Psoas muscle (tissue), 8 donors: ENCODE data around the gene TBXA2R. TPM values are rescaled to one million over a fixed set of nuclear protein-coding genes. Genes with fewer than 3 reads are reported as not detected.

Experiments used
- ATAC-seq, 4 donors: fragments of 200-7000 bp; cut with Tn5 transposase; one replicate each; pipeline ENCODE4 v1.9.1; 2020; ENCODE audit warnings: moderate library complexity in 3 of 4, mild to moderate bottlenecking in 2 of 4
- DNase-seq, 2 donors: peaks; one replicate each; pipeline ENCODE4 v3.0.0-alpha.2; 2020
- H3K27ac ChIP-seq: fragments of 200-600 bp; one replicate; pipeline ENCODE4 v1.8.0; 2022
- H3K27me3 ChIP-seq, 3 donors: fragments of 200-600 bp in 1 of 3; one replicate each; pipeline versions ENCODE4 v1.6.1 to v1.8.0; 2013 to 2022; ENCODE audit warnings: low read length in 2 of 3, mild to moderate bottlenecking in 2 of 3, moderate library complexity in 1 of 3; ENCODE audit not compliant: insufficient read depth in 3 of 3
- H3K36me3 ChIP-seq, 2 donors: fragments of 200-600 bp in 1 of 2; one replicate each; pipeline versions ENCODE4 v1.6.1 to v1.8.0; 2013 to 2022; ENCODE audit warnings: low read depth in 1 of 2, mild to moderate bottlenecking in 1 of 2, moderate library complexity in 1 of 2; ENCODE audit not compliant: insufficient read depth in 1 of 2
- H3K4me1 ChIP-seq: fragments of 200-600 bp; one replicate; pipeline ENCODE4 v1.8.0; 2022
- H3K4me3 ChIP-seq: fragments of 200-600 bp; one replicate; pipeline ENCODE4 v1.8.0; 2022; ENCODE audit warnings: mild to moderate bottlenecking
- H3K9me3 ChIP-seq: fragments of 200-600 bp; one replicate; pipeline ENCODE4 v1.8.0; 2022
- CTCF ChIP-seq: fragments of 200-600 bp; IDR thresholded peaks from one replicate; pipeline ENCODE4 v1.8.0; 2022; ENCODE audit warnings: antibody characterized with exemption
- WGBS, 3 donors: extraction: QIAGEN DNeasy Blood & Tissue Kit; methylation state at CpG; one replicate each; pipeline versions ENCODE4 v1.1.6 to v1.1.7; 2013; 5-methylcytosine and 5-hydroxymethylcytosine counted together
- intact Hi-C, 2 donors: fragments of 100-400 bp; cut with DNase I; formaldehyde crosslinking; loops; one replicate each; pipeline versions ENCODE4 v1.11.0 to v1.14.2; 2022
- polyA plus RNA-seq, 3 donors: library from polyadenylated mRNA; stranded (reverse); fragments of 200-250 nt; gene quantifications; one replicate each; pipeline ENCODE4 v1.2.3, GENCODE V29; 2013
- total RNA-seq, 4 donors: library from RNA; stranded (reverse); fragmentation: NEBNext Ultra II Directional in 2 of 4; extraction: Animal tissue kit (Norgen Biotek cat#: 25700) in 2 of 4; gene quantifications; one replicate each; pipeline versions ENCODE4 v1.2.1 to v1.2.4, GENCODE V29; 2021 to 2023
- donor health status: healthy with polysubstance abuse.
- donor health status: DM: no; HTN: no; CAD: no; lungs with moderate emphysema.
- donor health status: Bipolar disorder and iron deficiency.
- donor health status: healthy.
- donor health status: DM: yes; HTN: yes; CAD: no.
- donor health status: DM: no; HTN: no; CAD: no.
- donor health status: DM: no; HTN: no; CAD: no.
- donor health status: DM: yes; HTN: yes; CAD: no.

Gene TBXA2R
- total and polyA plus RNA-seq, 7 donors: 0.52 to 3.0 (median 1.2) TPM

- Histone ChIP-seq H3K27ac (no peak overlapping the region), H3K27me3 (peaks cover 0 to 2% (median 0%) of the 10 kb centered on the region in 3 donors), H3K36me3 (no peaks in the 10 kb centered on the region), H3K4me1 (no peaks in the 10 kb centered on the region), H3K9me3 (no peaks in the 10 kb centered on the region), H3K4me3 (no peak overlapping the region)
- DNase-seq (no peak), ATAC-seq (no peak)
- WGBS, 3 donors: 67 to 78% (median 71%) methylated on average over 14 to 17 of the region's 17 CpGs
- no peak for TF ChIP-seq CTCF
- intact Hi-C loops: no loop called here
Observed at GRCh38 chr19:3563709-3564524, 42.8 kb downstream of the TBXA2R start.

- Histone ChIP-seq H3K27me3 (no peaks in the 10 kb centered on the region), H3K4me1 (peaks cover 8% of the 10 kb centered on the region), H3K4me3 (peak within 1 kb of the TSS; percentile 75), H3K9me3 (no peaks in the 10 kb centered on the region), H3K36me3 (no peaks in the 10 kb centered on the region), H3K27ac (peak within 1 kb of the TSS; percentile 76)
- intact Hi-C loops: loop anchor here in 1 of 2 donors (2.0 to 10.0 kb wide), 2 partner anchors 71 to 147 kb away; partner anchors contain the start of genes PIP5K1C and TJP3
- peak; percentile 97 to 98 for DNase-seq
- TF ChIP-seq CTCF: no peak
- WGBS, 3 donors: 0 to 1% (median 0%) methylated on average over 58 to 81 of the region's 81 CpGs
- peak; percentile 98 for ATAC-seq
Observed at GRCh38 chr19:3557461-3558248, 49.0 kb downstream of the TBXA2R start, which contains the start of gene MFSD12. TSS of gene MFSD12 (minus strand) at chr19:3557586. CDS start at chr19:3557403, 183 bp downstream.

GRCh38 chr19:3556978-3557460 lies 49.7 kb downstream of the TBXA2R start:
- TF ChIP-seq CTCF: no peak
- 0 to 1% (median 0%) methylated on average over 29 to 60 of the region's 60 CpGs for WGBS, 3 donors
- H3K36me3 ChIP-seq: no peaks in the 10 kb centered on the region
- peak overlapping the region; percentile 75 for H3K4me3 ChIP-seq
- ATAC-seq (peak; percentile 12 to 30 (median 18)), DNase-seq (peak; percentile 61 to 76)
- peak overlapping the region; percentile 76 for H3K27ac ChIP-seq
- no peaks in the 10 kb centered on the region for H3K27me3 ChIP-seq
- no peaks in the 10 kb centered on the region for H3K9me3 ChIP-seq
- intact Hi-C loops: loop anchor here in 1 of 2 donors (2.0 to 10.0 kb wide), 2 partner anchors 72 to 148 kb away; partner anchors contain the start of genes PIP5K1C and TJP3
- H3K4me1 ChIP-seq: peaks cover 8% of the 10 kb centered on the region

GRCh38 chr19:3556423-3556977 lies 50.2 kb downstream of the TBXA2R start:
- H3K27ac ChIP-seq: peak overlapping the region; percentile 76
- intact Hi-C loops: loop anchor here in 1 of 2 donors (2.0 to 10.0 kb wide), 2 partner anchors 72 to 148 kb away; partner anchors contain the start of genes PIP5K1C and TJP3
- WGBS, 3 donors: 22 to 36% (median 24%) methylated on average over 9 of the region's 9 CpGs
- H3K4me3 ChIP-seq: peak overlapping the region; percentile 75
- peaks cover 8% of the 10 kb centered on the region for H3K4me1 ChIP-seq
- H3K9me3 ChIP-seq: no peaks in the 10 kb centered on the region
- TF ChIP-seq CTCF: no peak
- H3K27me3 ChIP-seq: no peaks in the 10 kb centered on the region
- DNase-seq: no peak
- H3K36me3 ChIP-seq: no peaks in the 10 kb centered on the region
- ATAC-seq: no peak
